GM23338 (cell line): Measurements from ENCODE around the gene IQSEC3. TPM values are rescaled to one million over a fixed set of nuclear protein-coding genes. Genes with fewer than 3 reads are reported as not detected.

Experiments
- ATAC-seq: fragments of 200-7000 bp; cut with Tn5 transposase; 3 replicates; pipeline ENCODE4 v1.9.1; 2020
- DNase-seq: peaks from one replicate; pipeline ENCODE4 v3.0.0-alpha.2; 2015; ENCODE audit warnings: low spot score
- H2AFZ ChIP-seq: fragments of 200-600 bp; sonication (generic); 2 replicates; pipeline ENCODE4 v1.8.0; 2016; ENCODE audit warnings: antibody characterized with exemption, mild to moderate bottlenecking, moderate library complexity
- H3F3A ChIP-seq: fragments of 200-600 bp; sonication (generic); replicated peaks from 2 replicates; pipeline ENCODE4 v1.8.0; 2017; ENCODE audit warnings: antibody characterized with exemption, mixed run types, low read depth
- H3K27ac ChIP-seq: fragments of 200-600 bp; sonication (generic); 2 replicates; pipeline ENCODE4 v1.6.1; 2016; ENCODE audit warnings: low read depth
- H3K27me3 ChIP-seq: fragments of 200-600 bp; sonication (generic); 2 replicates; pipeline ENCODE4 v1.8.0; 2016; ENCODE audit warnings: mild to moderate bottlenecking, mixed run types, moderate library complexity; ENCODE audit not compliant: insufficient read depth
- H3K36me3 ChIP-seq: fragments of 200-600 bp; sonication (generic); 2 replicates; pipeline ENCODE4 v1.8.0; 2016; ENCODE audit warnings: mild to moderate bottlenecking; ENCODE audit not compliant: insufficient read depth
- H3K4me1 ChIP-seq: fragments of 200-600 bp; sonication (generic); 2 replicates; pipeline ENCODE4 v1.8.0; 2016; ENCODE audit warnings: mild to moderate bottlenecking, moderate library complexity; ENCODE audit not compliant: insufficient read depth
- H3K4me2 ChIP-seq: fragments of 200-600 bp; sonication (generic); 2 replicates; pipeline ENCODE4 v1.7.1; 2017; ENCODE audit warnings: mixed run types
- H3K4me3 ChIP-seq: fragments of 200-600 bp; sonication (generic); 2 replicates; pipeline ENCODE4 v1.6.1; 2016; ENCODE audit warnings: mixed run types
- H3K79me2 ChIP-seq: fragments of 200-600 bp; sonication (generic); replicated peaks from 2 replicates; pipeline ENCODE4 v1.8.0; 2017; ENCODE audit warnings: mild to moderate bottlenecking; ENCODE audit not compliant: insufficient read depth
- H3K9me2 ChIP-seq: fragments of 200-600 bp; sonication (generic); 2 replicates; pipeline ENCODE4 v1.8.0; 2017; ENCODE audit not compliant: insufficient read depth
- H4K20me1 ChIP-seq: fragments of 200-600 bp; sonication (generic); replicated peaks from 2 replicates; pipeline ENCODE4 v1.8.0; 2017; ENCODE audit warnings: mild to moderate bottlenecking; ENCODE audit not compliant: insufficient read depth
- H3K27ac Mint-ChIP-seq: 2 replicates; pipeline ENCODE4 v1.8.0; 2020; ENCODE audit warnings: inconsistent platforms, mild to moderate bottlenecking, moderate library complexity, mixed read lengths
- H3K27me3 Mint-ChIP-seq: 3 replicates; pipeline ENCODE4 v1.8.0; 2022; ENCODE audit warnings: low read depth, mild to moderate bottlenecking, moderate library complexity, mixed read lengths, inconsistent platforms; ENCODE audit not compliant: insufficient read depth, poor library complexity
- H3K36me3 Mint-ChIP-seq: 3 replicates; pipeline ENCODE4 v1.8.0; 2021; ENCODE audit warnings: low read depth, mild to moderate bottlenecking, inconsistent platforms, moderate library complexity, mixed read lengths
- H3K4me1 Mint-ChIP-seq: 3 replicates; pipeline ENCODE4 v1.8.0; 2020; ENCODE audit warnings: mild to moderate bottlenecking, inconsistent platforms, mixed read lengths
- H3K4me3 Mint-ChIP-seq: 3 replicates; pipeline ENCODE4 v1.8.0; 2021; ENCODE audit warnings: moderate library complexity, mild to moderate bottlenecking, inconsistent platforms, mixed read lengths
- H3K9me3 Mint-ChIP-seq: 3 replicates; pipeline ENCODE4 v1.8.0; 2020; ENCODE audit warnings: moderate library complexity, mild to moderate bottlenecking, inconsistent platforms, mixed read lengths
- CREB1 ChIP-seq: fragments of 250-450 bp; sonication (Bioruptor Pico); IDR thresholded peaks from 2 replicates; pipeline ENCODE4 v1.5.0; 2020; ENCODE audit warnings: low read depth, mild to moderate bottlenecking, moderate library complexity
- EZH2phosphoT487 ChIP-seq: fragments of 200-600 bp; sonication (generic); IDR thresholded peaks from one replicate; pipeline ENCODE4 v1.8.1; 2018; ENCODE audit warnings: antibody characterized with exemption; ENCODE audit not compliant: unreplicated experiment
- JUNB ChIP-seq: IDR thresholded peaks from one replicate; pipeline ENCODE4 v1.6.1; 2016; ENCODE audit warnings: antibody characterized with exemption; ENCODE audit not compliant: unreplicated experiment
- NANOG ChIP-seq: IDR thresholded peaks from 2 replicates; pipeline ENCODE4 v1.6.1; 2016; ENCODE audit warnings: antibody characterized with exemption, borderline replicate concordance
- POLR2AphosphoS5 ChIP-seq: IDR thresholded peaks from 2 replicates; pipeline ENCODE4 v1.6.1; 2016; ENCODE audit warnings: antibody characterized with exemption, low read depth
- ZNF462 ChIP-seq: fragments of 250-450 bp; sonication (Bioruptor Pico); IDR thresholded peaks from 2 replicates; pipeline ENCODE4 v1.5.0; 2020; ENCODE audit warnings: mild to moderate bottlenecking, moderate library complexity
- polyA plus RNA-seq: library from polyadenylated mRNA; unstranded; fragments of >200 nt; fragmentation: Nextera tagmentation; extraction: Ambion mirVana; gene quantifications from 2 replicates; pipeline ENCODE4 v1.2.1, GENCODE V29; 2016
- total RNA-seq: library from RNA; depleted of rRNA; stranded (reverse); fragments of >200 nt; shearing (Covaris generic); gene quantifications from 2 replicates; pipeline ENCODE4 v1.2.3, GENCODE V29; 2014
- TF ChIP-seq, protein P1 (sequence below), 2 experiments: fragments of 200-600 bp in 1 of 2; sonication (generic) in 1 of 2; conservative IDR thresholded peaks; 2 replicates each; pipeline versions ENCODE4 v1.5.1 to v1.6.1; 2016 to 2017; ENCODE audit warnings: antibody characterized with exemption in 2 of 2, low read depth in 2 of 2, mild to moderate bottlenecking in 2 of 2, moderate library complexity in 1 of 2

IQSEC3 gene
- total and polyA plus RNA-seq, 2 experiments from 2014 or later, result 2.1 to 3.6 TPM

DNA sequence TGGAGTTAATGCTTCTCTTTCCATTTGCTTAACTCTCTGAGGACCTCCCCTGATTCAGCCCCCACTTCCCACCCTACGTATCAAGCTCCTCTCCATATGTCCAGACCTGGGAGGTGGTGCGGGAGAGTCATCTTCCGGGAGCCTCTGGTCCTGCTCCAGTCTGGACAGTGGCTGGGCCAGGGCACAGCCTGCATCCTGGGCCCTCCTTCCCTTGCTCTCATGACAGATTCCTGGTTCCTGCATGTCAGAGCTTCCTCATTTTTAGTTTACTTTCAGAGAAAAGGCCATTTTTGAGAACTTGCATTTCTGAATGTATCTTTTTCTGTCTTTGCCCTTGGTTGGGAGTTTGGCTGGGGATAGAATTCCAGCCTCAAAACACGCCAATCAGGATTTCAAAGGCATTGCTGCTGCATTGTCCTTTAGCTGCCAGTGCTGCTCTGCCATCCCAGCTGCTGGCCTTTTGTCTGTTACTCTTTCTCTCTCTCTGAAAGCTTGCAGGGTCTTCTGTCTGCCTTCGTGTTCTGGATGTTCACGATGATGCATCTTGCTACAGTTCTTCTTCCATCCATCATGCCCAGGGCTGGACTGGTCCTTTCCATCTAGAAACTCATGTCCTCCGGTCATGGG is 92.7 kb downstream of the IQSEC3 start (continued):
- TF ChIP-seq ZNF462 (CRISPR knock-in tag), result no peak
- TF ChIP-seq JUNB, result no peak

DNA sequence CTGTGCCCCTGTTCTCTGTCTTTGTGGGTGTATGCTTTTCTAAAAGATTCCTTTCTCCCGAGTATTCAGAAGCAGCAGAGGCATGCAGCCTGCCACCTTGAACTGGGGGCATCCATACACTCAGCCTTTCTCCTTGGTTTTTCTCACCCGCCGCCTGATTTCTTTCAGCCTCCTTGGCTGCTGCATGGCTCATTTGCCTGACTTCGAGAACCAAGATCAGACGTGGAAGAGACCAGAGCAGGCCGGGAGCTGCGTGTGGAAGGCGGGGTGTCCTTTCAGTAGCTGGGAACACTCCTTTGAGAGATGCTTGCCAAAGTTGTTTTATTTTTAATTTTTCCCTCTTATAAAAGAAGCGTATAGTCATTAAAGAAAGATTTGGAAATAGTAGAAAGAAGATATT is 94.3 kb downstream of the IQSEC3 start:
- Mint-ChIP-seq H3K27me3 (peaks cover 14% of the 10 kb centered on the region), H3K27ac (no peak overlapping the region)
- ATAC-seq, result no peak
- no peak for TF ChIP-seq NANOG
- TF ChIP-seq ZNF462 (CRISPR knock-in tag), result no peak
- no peak for TF ChIP-seq POLR2AphosphoS5
- TF ChIP-seq, protein P1, sequence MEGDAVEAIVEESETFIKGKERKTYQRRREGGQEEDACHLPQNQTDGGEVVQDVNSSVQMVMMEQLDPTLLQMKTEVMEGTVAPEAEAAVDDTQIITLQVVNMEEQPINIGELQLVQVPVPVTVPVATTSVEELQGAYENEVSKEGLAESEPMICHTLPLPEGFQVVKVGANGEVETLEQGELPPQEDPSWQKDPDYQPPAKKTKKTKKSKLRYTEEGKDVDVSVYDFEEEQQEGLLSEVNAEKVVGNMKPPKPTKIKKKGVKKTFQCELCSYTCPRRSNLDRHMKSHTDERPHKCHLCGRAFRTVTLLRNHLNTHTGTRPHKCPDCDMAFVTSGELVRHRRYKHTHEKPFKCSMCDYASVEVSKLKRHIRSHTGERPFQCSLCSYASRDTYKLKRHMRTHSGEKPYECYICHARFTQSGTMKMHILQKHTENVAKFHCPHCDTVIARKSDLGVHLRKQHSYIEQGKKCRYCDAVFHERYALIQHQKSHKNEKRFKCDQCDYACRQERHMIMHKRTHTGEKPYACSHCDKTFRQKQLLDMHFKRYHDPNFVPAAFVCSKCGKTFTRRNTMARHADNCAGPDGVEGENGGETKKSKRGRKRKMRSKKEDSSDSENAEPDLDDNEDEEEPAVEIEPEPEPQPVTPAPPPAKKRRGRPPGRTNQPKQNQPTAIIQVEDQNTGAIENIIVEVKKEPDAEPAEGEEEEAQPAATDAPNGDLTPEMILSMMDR (conservative IDR thresholded peaks at IDR 0.05; ENCODE audit: low read depth in 2 of 2), result no peak
- no peak for TF ChIP-seq CREB1 (CRISPR knock-in tag)
- TF ChIP-seq EZH2phosphoT487, result no peak

More for the DNA sequence above, 94.3 kb downstream of the IQSEC3 start:
- Mint-ChIP-seq H3K4me1 (peaks cover 9% of the 10 kb centered on the region; the same call in 2 of the 3 replicates), H3K36me3 (no peaks in the 10 kb centered on the region; the same call in 2 of the 3 replicates), H3K9me3 (peaks cover 3% of the 10 kb centered on the region; the same call in 1 of the 3 replicates), H3K4me3 (no peak overlapping the region)
- Histone ChIP-seq H3K36me3 (no peaks in the 10 kb centered on the region), H3K9me2 (no peaks in the 10 kb centered on the region), H3K27me3 (no peaks in the 10 kb centered on the region), H3K4me3 (no peak overlapping the region), H3K27ac (no peak overlapping the region), H3K4me2 (no peak overlapping the region), H2AFZ (no peak overlapping the region), H4K20me1 (no peaks in the 10 kb centered on the region; the same call in 1 of the 2 replicates), H3K4me1 (no peaks in the 10 kb centered on the region), H3K79me2 (no peaks in the 10 kb centered on the region), H3F3A (no peaks in the 10 kb centered on the region)
- no peak for DNase-seq
